Measurements from ENCODE around the gene TVP23C.

TVP23C gene

DNA sequence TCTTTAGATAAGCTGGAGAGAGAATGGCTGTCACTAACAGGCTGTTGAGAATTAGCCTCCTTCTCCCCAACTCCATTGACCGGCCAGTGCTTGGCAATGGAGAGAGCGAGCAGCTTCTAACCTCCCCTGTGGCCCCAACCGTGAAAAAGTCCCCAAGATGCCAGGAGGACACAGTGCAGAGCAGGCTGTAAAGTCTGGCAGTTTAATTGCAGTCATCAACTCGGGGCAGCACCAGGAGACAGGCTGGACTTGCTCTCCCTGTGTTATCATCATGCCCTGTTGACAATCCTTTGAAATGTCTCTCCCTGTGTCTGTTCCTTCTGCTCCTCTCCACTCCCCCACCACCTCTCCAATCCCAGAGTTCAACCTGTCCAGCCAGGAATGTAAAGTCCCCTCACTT lies 95.2 kb downstream of the TVP23C start:
- no peak for ATAC-seq

DNA sequence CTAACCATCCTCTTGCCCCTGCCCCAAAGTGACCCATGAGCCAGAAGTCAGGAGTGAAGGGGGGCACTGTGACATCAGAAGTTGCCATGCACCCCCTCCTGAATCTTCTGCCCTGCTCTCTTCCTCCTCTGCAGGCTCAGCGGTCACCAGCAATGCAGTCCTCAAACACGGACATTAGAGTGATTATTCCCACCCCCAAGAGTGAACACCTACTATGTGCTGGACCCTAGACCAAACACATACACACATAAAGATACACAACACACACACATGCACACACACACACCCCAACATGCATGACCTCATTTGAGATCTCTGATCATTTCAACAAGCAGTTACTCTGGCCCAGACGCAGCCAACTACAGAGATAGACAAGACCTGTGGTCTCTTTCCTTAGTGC lies 95.7 kb downstream of the TVP23C start, which contains the start of gene CDRT4:
CDRT4 (minus strand) TSS at position 30 of the 400 bp plus-strand sequence. CDS start 27,383 bp downstream, outside the sequence.
- TF ChIP-seq, protein P1, sequence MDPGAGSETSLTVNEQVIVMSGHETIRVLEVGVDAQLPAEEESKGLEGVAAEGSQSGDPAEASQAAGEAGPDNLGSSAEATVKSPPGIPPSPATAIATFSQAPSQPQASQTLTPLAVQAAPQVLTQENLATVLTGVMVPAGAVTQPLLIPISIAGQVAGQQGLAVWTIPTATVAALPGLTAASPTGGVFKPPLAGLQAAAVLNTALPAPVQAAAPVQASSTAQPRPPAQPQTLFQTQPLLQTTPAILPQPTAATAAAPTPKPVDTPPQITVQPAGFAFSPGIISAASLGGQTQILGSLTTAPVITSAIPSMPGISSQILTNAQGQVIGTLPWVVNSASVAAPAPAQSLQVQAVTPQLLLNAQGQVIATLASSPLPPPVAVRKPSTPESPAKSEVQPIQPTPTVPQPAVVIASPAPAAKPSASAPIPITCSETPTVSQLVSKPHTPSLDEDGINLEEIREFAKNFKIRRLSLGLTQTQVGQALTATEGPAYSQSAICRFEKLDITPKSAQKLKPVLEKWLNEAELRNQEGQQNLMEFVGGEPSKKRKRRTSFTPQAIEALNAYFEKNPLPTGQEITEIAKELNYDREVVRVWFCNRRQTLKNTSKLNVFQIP (CRISPR knock-in tag; IDR thresholded peaks at IDR 0.05; ENCODE audit: borderline replicate concordance, low read depth), result no peak
- no peak for ATAC-seq

More for the DNA sequence above, 95.2 kb downstream of the TVP23C start:
- TF ChIP-seq TCF4 (CRISPR knock-in tag; IDR thresholded peaks at IDR 0.05; ENCODE audit: borderline replicate concordance) (no peak), ZFP30 (CRISPR knock-in tag; IDR thresholded peaks at IDR 0.05) (no peak), CSDC2 (CRISPR knock-in tag; IDR thresholded peaks at IDR 0.05) (no peak), ARNTL (CRISPR knock-in tag; IDR thresholded peaks at IDR 0.05; ENCODE audit: borderline replicate concordance, low read depth) (no peak), ZNF70 (CRISPR knock-in tag; IDR thresholded peaks at IDR 0.05) (no peak), ESRRG (CRISPR knock-in tag; IDR thresholded peaks at IDR 0.05) (no peak), ZFP3 (CRISPR knock-in tag; IDR thresholded peaks at IDR 0.05) (no peak), ZC3H10 (CRISPR knock-in tag; IDR thresholded peaks at IDR 0.05) (no peak), ISL1 (CRISPR knock-in tag; IDR thresholded peaks at IDR 0.05) (no peak), GLIS3 (CRISPR knock-in tag; IDR thresholded peaks at IDR 0.05) (no peak), TOX (CRISPR knock-in tag; IDR thresholded peaks at IDR 0.05; ENCODE audit: borderline replicate concordance) (no peak), PPARA (CRISPR knock-in tag; IDR thresholded peaks at IDR 0.05; ENCODE audit: borderline replicate concordance) (no peak), RARB (CRISPR knock-in tag; IDR thresholded peaks at IDR 0.05) (no peak), OSR1 (CRISPR knock-in tag; IDR thresholded peaks at IDR 0.05) (no peak), ZNF8 (CRISPR knock-in tag; IDR thresholded peaks at IDR 0.05) (no peak)
- TF ChIP-seq, protein P2, sequence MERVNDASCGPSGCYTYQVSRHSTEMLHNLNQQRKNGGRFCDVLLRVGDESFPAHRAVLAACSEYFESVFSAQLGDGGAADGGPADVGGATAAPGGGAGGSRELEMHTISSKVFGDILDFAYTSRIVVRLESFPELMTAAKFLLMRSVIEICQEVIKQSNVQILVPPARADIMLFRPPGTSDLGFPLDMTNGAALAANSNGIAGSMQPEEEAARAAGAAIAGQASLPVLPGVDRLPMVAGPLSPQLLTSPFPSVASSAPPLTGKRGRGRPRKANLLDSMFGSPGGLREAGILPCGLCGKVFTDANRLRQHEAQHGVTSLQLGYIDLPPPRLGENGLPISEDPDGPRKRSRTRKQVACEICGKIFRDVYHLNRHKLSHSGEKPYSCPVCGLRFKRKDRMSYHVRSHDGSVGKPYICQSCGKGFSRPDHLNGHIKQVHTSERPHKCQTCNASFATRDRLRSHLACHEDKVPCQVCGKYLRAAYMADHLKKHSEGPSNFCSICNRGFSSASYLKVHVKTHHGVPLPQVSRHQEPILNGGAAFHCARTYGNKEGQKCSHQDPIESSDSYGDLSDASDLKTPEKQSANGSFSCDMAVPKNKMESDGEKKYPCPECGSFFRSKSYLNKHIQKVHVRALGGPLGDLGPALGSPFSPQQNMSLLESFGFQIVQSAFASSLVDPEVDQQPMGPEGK (CRISPR knock-in tag; IDR thresholded peaks at IDR 0.05; ENCODE audit: borderline replicate concordance), result no peak
- TF ChIP-seq, protein P3, sequence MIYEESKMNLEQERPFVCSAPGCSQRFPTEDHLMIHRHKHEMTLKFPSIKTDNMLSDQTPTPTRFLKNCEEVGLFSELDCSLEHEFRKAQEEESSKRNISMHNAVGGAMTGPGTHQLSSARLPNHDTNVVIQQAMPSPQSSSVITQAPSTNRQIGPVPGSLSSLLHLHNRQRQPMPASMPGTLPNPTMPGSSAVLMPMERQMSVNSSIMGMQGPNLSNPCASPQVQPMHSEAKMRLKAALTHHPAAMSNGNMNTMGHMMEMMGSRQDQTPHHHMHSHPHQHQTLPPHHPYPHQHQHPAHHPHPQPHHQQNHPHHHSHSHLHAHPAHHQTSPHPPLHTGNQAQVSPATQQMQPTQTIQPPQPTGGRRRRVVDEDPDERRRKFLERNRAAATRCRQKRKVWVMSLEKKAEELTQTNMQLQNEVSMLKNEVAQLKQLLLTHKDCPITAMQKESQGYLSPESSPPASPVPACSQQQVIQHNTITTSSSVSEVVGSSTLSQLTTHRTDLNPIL (CRISPR knock-in tag; IDR thresholded peaks at IDR 0.05; ENCODE audit: low read depth), result no peak
- TF ChIP-seq, protein P4, sequence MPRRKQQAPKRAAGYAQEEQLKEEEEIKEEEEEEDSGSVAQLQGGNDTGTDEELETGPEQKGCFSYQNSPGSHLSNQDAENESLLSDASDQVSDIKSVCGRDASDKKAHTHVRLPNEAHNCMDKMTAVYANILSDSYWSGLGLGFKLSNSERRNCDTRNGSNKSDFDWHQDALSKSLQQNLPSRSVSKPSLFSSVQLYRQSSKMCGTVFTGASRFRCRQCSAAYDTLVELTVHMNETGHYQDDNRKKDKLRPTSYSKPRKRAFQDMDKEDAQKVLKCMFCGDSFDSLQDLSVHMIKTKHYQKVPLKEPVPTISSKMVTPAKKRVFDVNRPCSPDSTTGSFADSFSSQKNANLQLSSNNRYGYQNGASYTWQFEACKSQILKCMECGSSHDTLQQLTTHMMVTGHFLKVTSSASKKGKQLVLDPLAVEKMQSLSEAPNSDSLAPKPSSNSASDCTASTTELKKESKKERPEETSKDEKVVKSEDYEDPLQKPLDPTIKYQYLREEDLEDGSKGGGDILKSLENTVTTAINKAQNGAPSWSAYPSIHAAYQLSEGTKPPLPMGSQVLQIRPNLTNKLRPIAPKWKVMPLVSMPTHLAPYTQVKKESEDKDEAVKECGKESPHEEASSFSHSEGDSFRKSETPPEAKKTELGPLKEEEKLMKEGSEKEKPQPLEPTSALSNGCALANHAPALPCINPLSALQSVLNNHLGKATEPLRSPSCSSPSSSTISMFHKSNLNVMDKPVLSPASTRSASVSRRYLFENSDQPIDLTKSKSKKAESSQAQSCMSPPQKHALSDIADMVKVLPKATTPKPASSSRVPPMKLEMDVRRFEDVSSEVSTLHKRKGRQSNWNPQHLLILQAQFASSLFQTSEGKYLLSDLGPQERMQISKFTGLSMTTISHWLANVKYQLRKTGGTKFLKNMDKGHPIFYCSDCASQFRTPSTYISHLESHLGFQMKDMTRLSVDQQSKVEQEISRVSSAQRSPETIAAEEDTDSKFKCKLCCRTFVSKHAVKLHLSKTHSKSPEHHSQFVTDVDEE (CRISPR knock-in tag; IDR thresholded peaks at IDR 0.05), result no peak
- TF ChIP-seq, protein P1 (CRISPR knock-in tag; IDR thresholded peaks at IDR 0.05; ENCODE audit: borderline replicate concordance, low read depth), result no peak
- TF ChIP-seq, protein P5, sequence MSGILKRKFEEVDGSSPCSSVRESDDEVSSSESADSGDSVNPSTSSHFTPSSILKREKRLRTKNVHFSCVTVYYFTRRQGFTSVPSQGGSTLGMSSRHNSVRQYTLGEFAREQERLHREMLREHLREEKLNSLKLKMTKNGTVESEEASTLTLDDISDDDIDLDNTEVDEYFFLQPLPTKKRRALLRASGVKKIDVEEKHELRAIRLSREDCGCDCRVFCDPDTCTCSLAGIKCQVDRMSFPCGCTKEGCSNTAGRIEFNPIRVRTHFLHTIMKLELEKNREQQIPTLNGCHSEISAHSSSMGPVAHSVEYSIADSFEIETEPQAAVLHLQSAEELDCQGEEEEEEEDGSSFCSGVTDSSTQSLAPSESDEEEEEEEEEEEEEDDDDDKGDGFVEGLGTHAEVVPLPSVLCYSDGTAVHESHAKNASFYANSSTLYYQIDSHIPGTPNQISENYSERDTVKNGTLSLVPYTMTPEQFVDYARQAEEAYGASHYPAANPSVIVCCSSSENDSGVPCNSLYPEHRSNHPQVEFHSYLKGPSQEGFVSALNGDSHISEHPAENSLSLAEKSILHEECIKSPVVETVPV (CRISPR knock-in tag; IDR thresholded peaks at IDR 0.05), result no peak

DNA sequence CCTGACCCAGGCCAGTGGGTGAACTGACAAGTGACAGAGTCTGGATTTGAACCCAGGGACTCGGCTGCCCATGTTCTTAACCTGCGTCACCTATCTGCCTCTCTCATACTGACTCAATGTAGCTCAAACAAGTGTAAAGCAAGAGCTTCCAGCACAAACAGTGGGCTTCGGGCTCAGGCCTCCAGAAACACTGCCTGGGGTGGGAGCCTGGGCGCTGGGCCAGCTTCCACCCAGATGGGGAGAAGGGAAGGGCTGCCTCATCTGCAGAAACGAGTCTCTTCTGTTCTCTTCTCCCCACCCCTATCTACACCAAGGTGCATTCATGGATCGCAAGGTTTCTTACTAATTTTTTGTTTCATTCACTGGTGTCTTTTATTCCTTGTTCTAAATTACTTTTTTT lies 97.2 kb downstream of the TVP23C start:
- ATAC-seq, result no peak
- TF ChIP-seq ZC3H10 (CRISPR knock-in tag; IDR thresholded peaks at IDR 0.05), result no peak
- no peak for TF ChIP-seq SNAI2 (CRISPR knock-in tag; IDR thresholded peaks at IDR 0.05)
- no peak for TF ChIP-seq ZNF565 (CRISPR knock-in tag; conservative IDR thresholded peaks at IDR 0.05; ENCODE audit: low read depth)
- no peak for TF ChIP-seq OSR1 (CRISPR knock-in tag; IDR thresholded peaks at IDR 0.05)
- TF ChIP-seq, protein P2 (CRISPR knock-in tag; IDR thresholded peaks at IDR 0.05; ENCODE audit: borderline replicate concordance), result no peak
- no peak for TF ChIP-seq ISL1 (CRISPR knock-in tag; IDR thresholded peaks at IDR 0.05)
- TF ChIP-seq ZFP3 (CRISPR knock-in tag; IDR thresholded peaks at IDR 0.05), result no peak
- TF ChIP-seq GLIS3 (CRISPR knock-in tag; IDR thresholded peaks at IDR 0.05), result no peak
- TF ChIP-seq, protein P1 (CRISPR knock-in tag; IDR thresholded peaks at IDR 0.05; ENCODE audit: borderline replicate concordance, low read depth), result no peak

Data from SK-N-SH treated with all-trans-retinoic acid at 6 μM for 48 hours (cell line).